MM.1S (cell line): ENCODE data around the gene CNOT2.

Experiments
- CTCF ChIP-seq: fragments of 300-600 bp; sonication (generic); IDR thresholded peaks from 2 replicates; pipeline ENCODE4 v1.5.1; 2016; ENCODE audit warnings: antibody characterized with exemption, low read length, mixed read lengths
- EZH2 ChIP-seq: fragments of 300-600 bp; sonication (generic); optimal IDR thresholded peaks from 2 replicates; pipeline ENCODE3; 2017; ENCODE audit warnings: low read depth, mild to moderate bottlenecking, antibody characterized with exemption, low read length, mixed read lengths

GRCh38 chr12:70359458-70360197 lies 116.4 kb downstream of the CNOT2 start:
- no peak for TF ChIP-seq CTCF
- TF ChIP-seq EZH2 = no peak
